Neural progenitor cell (in vitro differentiated cells): Measurements from ENCODE around the gene IMPDH1. TPM values are rescaled to one million over a fixed set of nuclear protein-coding genes. Genes with fewer than 3 reads are reported as not detected.

Experiments
- DNase-seq: peaks from one replicate; pipeline ENCODE4 v3.0.0-alpha.2; 2016; ENCODE audit warnings: low spot score
- H2AFZ ChIP-seq: fragments of 200-600 bp; sonication (generic); replicated peaks from 2 replicates; pipeline ENCODE4 v1.6.1; 2016; ENCODE audit warnings: antibody characterized with exemption
- H3F3A ChIP-seq: fragments of 200-600 bp; sonication (generic); 2 replicates; pipeline ENCODE4 v1.6.1; 2016; ENCODE audit warnings: antibody characterized with exemption, low read depth
- H3K27ac ChIP-seq: fragments of 200-600 bp; sonication (generic); 2 replicates; pipeline ENCODE4 v1.5.1; 2016; ENCODE audit warnings: mild to moderate bottlenecking
- H3K27me3 ChIP-seq: fragments of 200-600 bp; sonication (generic); 2 replicates; pipeline ENCODE4 v1.6.1; 2016; ENCODE audit warnings: mild to moderate bottlenecking, moderate library complexity
- H3K36me3 ChIP-seq: fragments of 200-600 bp; sonication (generic); 2 replicates; pipeline ENCODE4 v1.5.1; 2016
- H3K4me1 ChIP-seq: fragments of 200-600 bp; sonication (generic); 2 replicates; pipeline ENCODE4 v1.6.1; 2016; ENCODE audit warnings: mixed run types
- H3K4me2 ChIP-seq: fragments of 200-600 bp; sonication (generic); 2 replicates; pipeline ENCODE4 v1.6.1; 2016
- H3K4me3 ChIP-seq: fragments of 200-600 bp; sonication (generic); 2 replicates; pipeline ENCODE4 v1.5.1; 2016
- H3K79me2 ChIP-seq: fragments of 200-600 bp; sonication (generic); 2 replicates; pipeline ENCODE4 v1.6.1; 2016; ENCODE audit warnings: low read depth
- H3K9ac ChIP-seq: fragments of 200-600 bp; sonication (generic); 2 replicates; pipeline ENCODE4 v1.6.1; 2016
- H3K9me3 ChIP-seq: fragments of 200-600 bp; sonication (generic); 2 replicates; pipeline ENCODE4 v1.5.1; 2016; ENCODE audit warnings: low read depth
- H4K20me1 ChIP-seq: fragments of 200-600 bp; sonication (generic); 2 replicates; pipeline ENCODE4 v1.6.1; 2016; ENCODE audit warnings: low read depth
- H3K27ac Mint-ChIP-seq: 3 replicates; pipeline ENCODE4 v1.8.0; 2021; ENCODE audit warnings: mixed read lengths
- H3K27me3 Mint-ChIP-seq: 2 replicates; pipeline ENCODE4 v1.8.0; 2022; ENCODE audit warnings: low read depth, mild to moderate bottlenecking, inconsistent platforms, moderate library complexity, mixed read lengths; ENCODE audit not compliant: insufficient read depth
- H3K36me3 Mint-ChIP-seq: 3 replicates; pipeline ENCODE4 v1.8.0; 2021; ENCODE audit warnings: mixed read lengths
- H3K4me1 Mint-ChIP-seq: 3 replicates; pipeline ENCODE4 v1.8.0; 2021; ENCODE audit warnings: mixed read lengths
- H3K4me3 Mint-ChIP-seq: 3 replicates; pipeline ENCODE4 v1.8.0; 2021; ENCODE audit warnings: mild to moderate bottlenecking, moderate library complexity, mixed read lengths
- H3K9me3 Mint-ChIP-seq: 3 replicates; pipeline ENCODE4 v1.8.0; 2020; ENCODE audit warnings: mixed read lengths
- CTCF ChIP-seq: fragments of 200-600 bp; sonication (generic); IDR thresholded peaks from 2 replicates; pipeline ENCODE4 v1.5.1; 2017; ENCODE audit warnings: antibody characterized with exemption, mild to moderate bottlenecking
- EZH2 ChIP-seq: fragments of 200-600 bp; sonication (generic); IDR thresholded peaks from 2 replicates; pipeline ENCODE4 v1.6.1; 2017; ENCODE audit warnings: antibody characterized with exemption, mild to moderate bottlenecking, moderate library complexity
- EZH2phosphoT487 ChIP-seq: fragments of 200-600 bp; sonication (generic); IDR thresholded peaks from 2 replicates; pipeline ENCODE4 v1.6.1; 2017; ENCODE audit warnings: antibody characterized with exemption
- total RNA-seq: library from RNA; depleted of rRNA; stranded (reverse); fragments of >200 nt; gene quantifications from 2 replicates; pipeline ENCODE4 v1.2.3, GENCODE V29; 2015; ENCODE audit warnings: low replicate concordance

The IMPDH1 gene
- total RNA-seq, 1 donor from 2014 or later = 17.0 TPM

- no peak for TF ChIP-seq EZH2phosphoT487
- peak; percentile 86 for TF ChIP-seq CTCF
- no peak overlapping the region for H3K9ac ChIP-seq
- no peak overlapping the region for H2AFZ ChIP-seq
Observed at GRCh38 chr7:128398016-128398840, 11.6 kb downstream of the IMPDH1 start.

GRCh38 chr7:128396357-128396756, 13.4 kb downstream of the IMPDH1 start:
- no peaks in the 10 kb centered on the region for H3K9me3 Mint-ChIP-seq
- no peak overlapping the region for H3K4me3 Mint-ChIP-seq
- no peak overlapping the region for H3K27ac Mint-ChIP-seq
- Histone ChIP-seq H3K9me3 (no peaks in the 10 kb centered on the region), H3F3A (no peaks in the 10 kb centered on the region), H3K4me3 (no peak overlapping the region), H3K9ac (no peak overlapping the region), H3K4me2 (no peak overlapping the region), H3K27ac (no peak overlapping the region), H3K4me1 (no peaks in the 10 kb centered on the region), H3K36me3 (no peaks in the 10 kb centered on the region), H4K20me1 (no peaks in the 10 kb centered on the region), H2AFZ (no peak overlapping the region), H3K27me3 (no peaks in the 10 kb centered on the region), H3K79me2 (no peaks in the 10 kb centered on the region)
- TF ChIP-seq EZH2 (no peak), CTCF (no peak), EZH2phosphoT487 (no peak)
- H3K4me1 Mint-ChIP-seq = no peaks in the 10 kb centered on the region
- H3K27me3 Mint-ChIP-seq = peaks cover 6% of the 10 kb centered on the region
- DNase-seq = no peak
- peaks cover 6% of the 10 kb centered on the region for H3K36me3 Mint-ChIP-seq

More at GRCh38 chr7:128398016-128398840, 11.6 kb downstream of the IMPDH1 start:
- Mint-ChIP-seq H3K36me3 (peaks cover 6% of the 10 kb centered on the region), H3K4me3 (no peak overlapping the region), H3K27ac (no peak overlapping the region), H3K9me3 (no peaks in the 10 kb centered on the region), H3K4me1 (peaks cover 2% of the 10 kb centered on the region), H3K27me3 (peaks cover 7% of the 10 kb centered on the region)
- Histone ChIP-seq H3K27ac (no peak overlapping the region), H3K36me3 (no peaks in the 10 kb centered on the region), H3K9me3 (no peaks in the 10 kb centered on the region), H4K20me1 (no peaks in the 10 kb centered on the region), H3K4me2 (no peak overlapping the region), H3K27me3 (peaks cover 10% of the 10 kb centered on the region), H3F3A (no peaks in the 10 kb centered on the region), H3K4me3 (no peak overlapping the region), H3K79me2 (no peaks in the 10 kb centered on the region), H3K4me1 (no peaks in the 10 kb centered on the region)
- DNase-seq = peak; percentile 66

- H3K27me3 ChIP-seq = no peaks in the 10 kb centered on the region
- no peak for DNase-seq
- no peaks in the 10 kb centered on the region for H3F3A ChIP-seq
- TF ChIP-seq EZH2phosphoT487 (no peak), CTCF (no peak), EZH2 (no peak)
- no peaks in the 10 kb centered on the region for H4K20me1 ChIP-seq
- Mint-ChIP-seq H3K9me3 (no peaks in the 10 kb centered on the region), H3K4me1 (peaks cover 3% of the 10 kb centered on the region), H3K4me3 (no peak overlapping the region), H3K36me3 (peaks cover 4% of the 10 kb centered on the region), H3K27ac (no peak overlapping the region), H3K27me3 (peaks cover 4% of the 10 kb centered on the region)
- H3K4me2 ChIP-seq = no peak overlapping the region
- H3K4me3 ChIP-seq = no peak overlapping the region
- H3K27ac ChIP-seq = no peak overlapping the region
- H3K79me2 ChIP-seq = no peaks in the 10 kb centered on the region
- H2AFZ ChIP-seq = no peak overlapping the region
- no peaks in the 10 kb centered on the region for H3K36me3 ChIP-seq
- no peaks in the 10 kb centered on the region for H3K9me3 ChIP-seq
- no peak overlapping the region for H3K9ac ChIP-seq
- no peaks in the 10 kb centered on the region for H3K4me1 ChIP-seq
Observed at GRCh38 chr7:128395748-128396147, 14.0 kb downstream of the IMPDH1 start.
